Measurements from ENCODE around the gene CHAD. TPM values are rescaled to one million over a fixed set of nuclear protein-coding genes. Genes with fewer than 3 reads are reported as not detected.
A peak's percentile ranks its signal among the peaks of the same experiment; 100 is the strongest.
"Not testable (repeated sequence)": the region's sequence is repeated elsewhere in the genome, so short reads cannot be mapped to it uniquely, and the experiment has no call there.

CHAD gene
- total and polyA plus RNA-seq, 4 donors: 0.14 to 0.37 (median 0.35) TPM; not detected in 1

DNA sequence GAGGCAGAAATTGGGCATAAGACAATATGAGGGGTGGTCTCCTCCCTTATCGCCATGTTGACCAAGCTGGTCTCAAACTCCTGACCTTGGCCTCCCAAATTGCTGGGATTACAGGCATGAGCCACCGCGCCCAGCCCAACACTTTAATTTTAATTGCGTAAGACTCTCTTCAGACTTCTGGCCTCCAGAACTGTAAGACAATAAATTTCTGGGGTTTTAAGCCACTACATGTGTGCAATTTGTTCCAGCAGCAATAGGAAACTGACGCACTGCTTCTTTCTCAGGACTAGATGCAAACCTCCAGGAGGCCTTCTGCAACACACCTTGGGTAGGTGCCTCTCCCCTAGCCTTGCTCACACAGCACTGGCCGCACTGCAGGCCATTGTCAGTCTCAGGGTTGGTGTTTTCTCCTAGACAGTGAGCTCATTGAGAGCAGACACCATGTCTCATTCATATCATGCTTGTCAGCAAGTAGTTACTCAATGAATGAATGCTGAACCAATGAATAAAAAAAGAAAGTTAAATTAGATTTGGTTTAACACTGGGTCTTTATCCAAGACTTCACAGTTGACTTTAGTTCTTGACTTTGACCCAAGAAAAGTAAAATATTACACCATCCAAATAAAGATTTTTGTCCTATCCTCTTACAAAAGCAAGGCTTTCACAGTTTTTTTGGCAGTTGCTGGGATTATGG, 48.1 kb downstream of the CHAD start:
- ATAC-seq (ENCODE audit: insufficient read depth, low FRiP score): no peak
- no peak overlapping the region for H3K9ac ChIP-seq (ENCODE audit: insufficient read depth in 1 of 2, low read length in 2 of 2)

DNA sequence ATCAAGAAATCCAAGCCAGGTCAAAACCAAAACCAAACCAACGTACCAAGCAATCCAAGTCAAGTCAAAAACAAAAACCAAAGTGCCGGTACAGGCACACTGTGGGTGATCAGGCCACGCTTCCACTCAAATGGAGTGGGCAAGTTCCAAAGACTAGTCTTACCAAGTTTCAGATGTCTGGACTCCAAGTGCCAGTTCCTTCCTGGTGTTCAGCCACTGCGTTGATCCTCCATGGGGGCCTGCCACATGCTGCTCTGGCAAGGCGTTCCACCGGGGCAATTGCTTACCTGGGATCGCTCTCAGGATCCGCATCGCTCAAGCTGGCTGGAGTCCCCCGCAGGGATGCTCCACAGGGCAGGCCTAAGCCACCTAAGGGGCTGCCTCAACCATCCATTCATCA, 49.1 kb downstream of the CHAD start:
- not testable (repeated sequence) for H3K9ac ChIP-seq (ENCODE audit: insufficient read depth in 1 of 2, low read length in 2 of 2); DNase-seq; ATAC-seq (ENCODE audit: insufficient read depth, low FRiP score); H3K9me3 ChIP-seq (ENCODE audit: control insufficient read depth in 4 of 4, insufficient read depth in 3 of 4, low read length in 3 of 4); H3K36me3 ChIP-seq (ENCODE audit: control insufficient read depth in 4 of 4, insufficient read depth in 4 of 4, low read length in 4 of 4); H3K4me3 ChIP-seq; H3K27me3 ChIP-seq (ENCODE audit: control insufficient read depth in 3 of 3, insufficient read depth in 3 of 3, low read length in 2 of 3); H3K27ac ChIP-seq (ENCODE audit: low read depth in 1 of 2, low read length in 1 of 2)
- peaks cover 0 to 17% (median 6%) of the 10 kb centered on the region in 5 donors for H3K4me1 ChIP-seq (ENCODE audit: control insufficient read depth in 5 of 5, insufficient read depth in 5 of 5, low read length in 5 of 5)
- 98% methylated on average over 10 of the region's 10 CpGs for WGBS, 2 donors

More for the DNA sequence above, 48.1 kb downstream of the CHAD start:
- DNase-seq: peak in 2 of 3 donors; percentile 6 to 21
- no peaks in the 10 kb centered on the region for H3K36me3 ChIP-seq (ENCODE audit: control insufficient read depth in 4 of 4, insufficient read depth in 4 of 4, low read length in 4 of 4)
- peak overlapping the region in 1 of 2 donors; percentile 45 for H3K27ac ChIP-seq (ENCODE audit: low read depth in 1 of 2, low read length in 1 of 2)
- TF ChIP-seq, protein P1, sequence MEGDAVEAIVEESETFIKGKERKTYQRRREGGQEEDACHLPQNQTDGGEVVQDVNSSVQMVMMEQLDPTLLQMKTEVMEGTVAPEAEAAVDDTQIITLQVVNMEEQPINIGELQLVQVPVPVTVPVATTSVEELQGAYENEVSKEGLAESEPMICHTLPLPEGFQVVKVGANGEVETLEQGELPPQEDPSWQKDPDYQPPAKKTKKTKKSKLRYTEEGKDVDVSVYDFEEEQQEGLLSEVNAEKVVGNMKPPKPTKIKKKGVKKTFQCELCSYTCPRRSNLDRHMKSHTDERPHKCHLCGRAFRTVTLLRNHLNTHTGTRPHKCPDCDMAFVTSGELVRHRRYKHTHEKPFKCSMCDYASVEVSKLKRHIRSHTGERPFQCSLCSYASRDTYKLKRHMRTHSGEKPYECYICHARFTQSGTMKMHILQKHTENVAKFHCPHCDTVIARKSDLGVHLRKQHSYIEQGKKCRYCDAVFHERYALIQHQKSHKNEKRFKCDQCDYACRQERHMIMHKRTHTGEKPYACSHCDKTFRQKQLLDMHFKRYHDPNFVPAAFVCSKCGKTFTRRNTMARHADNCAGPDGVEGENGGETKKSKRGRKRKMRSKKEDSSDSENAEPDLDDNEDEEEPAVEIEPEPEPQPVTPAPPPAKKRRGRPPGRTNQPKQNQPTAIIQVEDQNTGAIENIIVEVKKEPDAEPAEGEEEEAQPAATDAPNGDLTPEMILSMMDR (IDR thresholded peaks at IDR 0.05; ENCODE audit: control extremely low read depth, extremely low read depth): no peak
- WGBS, 2 donors: 88 to 90% methylated on average over 6 of the region's 6 CpGs
- H3K4me3 ChIP-seq: no peak overlapping the region
- H3K27me3 ChIP-seq (ENCODE audit: control insufficient read depth in 3 of 3, insufficient read depth in 3 of 3, low read length in 2 of 3): no peaks in the 10 kb centered on the region
- H3K9me3 ChIP-seq (ENCODE audit: control insufficient read depth in 4 of 4, insufficient read depth in 3 of 4, low read length in 3 of 4): no peaks in the 10 kb centered on the region
- H3K4me1 ChIP-seq (ENCODE audit: control insufficient read depth in 5 of 5, insufficient read depth in 5 of 5, low read length in 5 of 5): peaks cover 0 to 27% (median 9%) of the 10 kb centered on the region in 5 donors

DNA sequence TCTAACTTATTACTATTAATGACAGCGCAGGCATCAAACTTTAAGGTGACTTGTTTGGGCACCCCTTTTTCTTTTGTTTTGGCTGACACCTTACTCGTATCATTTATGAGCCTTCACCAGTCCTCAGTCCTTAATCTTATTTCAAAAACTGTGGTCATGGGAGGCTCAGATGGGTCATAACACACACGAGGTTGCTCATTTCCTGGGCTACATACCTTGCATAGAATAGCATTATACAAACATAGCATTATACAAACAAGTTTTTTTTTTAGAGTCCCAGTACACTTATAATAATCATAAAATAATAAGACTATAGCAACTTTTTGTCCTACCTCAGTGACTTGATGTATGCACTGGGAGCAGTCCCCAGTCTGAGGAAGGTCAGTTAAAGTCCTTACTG, 53.9 kb downstream of the CHAD start:
- Histone ChIP-seq H3K27me3 (ENCODE audit: control insufficient read depth in 3 of 3, insufficient read depth in 3 of 3, low read length in 2 of 3) (no peaks in the 10 kb centered on the region), H3K9ac (ENCODE audit: insufficient read depth in 1 of 2, low read length in 2 of 2) (no peak overlapping the region), H3K36me3 (ENCODE audit: control insufficient read depth in 4 of 4, insufficient read depth in 4 of 4, low read length in 4 of 4) (no peaks in the 10 kb centered on the region), H3K9me3 (ENCODE audit: control insufficient read depth in 4 of 4, insufficient read depth in 3 of 4, low read length in 3 of 4) (no peaks in the 10 kb centered on the region), H3K4me1 (ENCODE audit: control insufficient read depth in 5 of 5, insufficient read depth in 5 of 5, low read length in 5 of 5) (no peaks in the 10 kb centered on the region), H3K4me3 (no peak overlapping the region), H3K27ac (ENCODE audit: low read depth in 1 of 2, low read length in 1 of 2) (no peak overlapping the region)
- ATAC-seq (ENCODE audit: insufficient read depth, low FRiP score) (no peak), DNase-seq (no peak)
- WGBS, 2 donors: 77 to 83% methylated on average over 3 of the region's 3 CpGs
- TF ChIP-seq, protein P1 (IDR thresholded peaks at IDR 0.05; ENCODE audit: control extremely low read depth, extremely low read depth): no peak

Other genes with a start within 250 kb of the CHAD start
- 1 to 10 TPM in 1 of 2 donors, under 1 TPM in 1; 0.63 to 8.0 TPM for gene TMEM92, start 194.4 kb downstream of the CHAD start, total RNA-seq
- gene TMEM92, start 194.4 kb downstream of the CHAD start, polyA plus RNA-seq: 1 to 10 TPM; 5.6 to 6.2 TPM
- 10 to 100 TPM; 20.9 to 28.5 TPM for gene XYLT2, start 122.8 kb downstream of the CHAD start, total RNA-seq
- 10 to 100 TPM in 1 of 2 donors, 1 to 10 TPM in 1; 9.6 to 11.5 TPM for gene XYLT2, start 122.8 kb downstream of the CHAD start, polyA plus RNA-seq
- 10 to 100 TPM; 33.5 to 58.1 TPM for gene MRPL27, start 95.7 kb downstream of the CHAD start, total RNA-seq
- gene MRPL27, start 95.7 kb downstream of the CHAD start, polyA plus RNA-seq: 100 to 1,000 TPM in 1 of 2 donors, 10 to 100 TPM in 1; 98.6 to 176 TPM
- gene EME1, start 95.7 kb downstream of the CHAD start, total RNA-seq: 1 to 10 TPM; 1.5 to 2.8 TPM
- gene EME1, start 95.7 kb downstream of the CHAD start, polyA plus RNA-seq: 1 to 10 TPM in 1 of 2 donors, under 1 TPM in 1; 0.55 to 2.1 TPM
- 100 to 1,000 TPM in 1 of 2 donors, 10 to 100 TPM in 1; 43.8 to 117 TPM for gene LRRC59, start 71.4 kb downstream of the CHAD start, total RNA-seq
- gene LRRC59, start 71.4 kb downstream of the CHAD start, polyA plus RNA-seq: 100 to 1,000 TPM in 1 of 2 donors, 10 to 100 TPM in 1; 46.8 to 112 TPM
- 10 to 100 TPM; 77.7 to 79.2 TPM for gene ACSF2, start 42.7 kb downstream of the CHAD start, total RNA-seq
- 10 to 100 TPM; 23.5 to 64.1 TPM for gene ACSF2, start 42.7 kb downstream of the CHAD start, polyA plus RNA-seq
- 10 to 100 TPM; 31.2 to 43.2 TPM for gene RSAD1, start 10.0 kb upstream of the CHAD start, total RNA-seq
- 10 to 100 TPM; 20.1 to 28.5 TPM for gene RSAD1, start 10.0 kb upstream of the CHAD start, polyA plus RNA-seq
- gene MYCBPAP, start 39.6 kb upstream of the CHAD start, total RNA-seq: 1 to 10 TPM; 4.7 to 6.4 TPM
- gene MYCBPAP, start 39.6 kb upstream of the CHAD start, polyA plus RNA-seq: under 1 TPM; 0.73 to 0.90 TPM
- 1 to 10 TPM; 1.3 to 2.6 TPM for gene EPN3, start 63.9 kb upstream of the CHAD start, total RNA-seq
- 1 to 10 TPM; 2.5 to 2.6 TPM for gene EPN3, start 63.9 kb upstream of the CHAD start, polyA plus RNA-seq
- gene SPATA20, start 78.3 kb upstream of the CHAD start, total RNA-seq: 10 to 100 TPM; 32.3 to 37.8 TPM
- gene SPATA20, start 78.3 kb upstream of the CHAD start, polyA plus RNA-seq: 10 to 100 TPM; 10.5 to 25.8 TPM
- 1 to 10 TPM in 1 of 2 donors, under 1 TPM in 1; 0.31 to 3.6 TPM for gene CACNA1G, start 91.8 kb upstream of the CHAD start, total RNA-seq
- under 1 TPM; 0.14 to 0.18 TPM for gene CACNA1G, start 91.8 kb upstream of the CHAD start, polyA plus RNA-seq
- 10 to 100 TPM; 18.3 to 46.4 TPM for gene ABCC3, start 166.0 kb upstream of the CHAD start, total RNA-seq
- gene ABCC3, start 166.0 kb upstream of the CHAD start, polyA plus RNA-seq: 10 to 100 TPM; 10.3 to 45.7 TPM
- gene ANKRD40, start 239.0 kb upstream of the CHAD start, total RNA-seq: 10 to 100 TPM; 34.4 to 38.9 TPM
- 10 to 100 TPM; 14.6 to 15.7 TPM for gene ANKRD40, start 239.0 kb upstream of the CHAD start, polyA plus RNA-seq

All from lung (tissue), 12 donors.